GM12892 (cell line): ENCODE results near the gene STOX2.

ENCODE experiments used
- POLR2A ChIP-seq: IDR thresholded peaks from 2 replicates; pipeline ENCODE4 v1.6.1; 2011; ENCODE audit warnings: low read depth, low read length, control low read depth
- POLR2AphosphoS5 ChIP-seq: IDR thresholded peaks from 2 replicates; pipeline ENCODE4 v1.6.1; 2011; ENCODE audit warnings: low read depth, low read length, control low read depth

DNA sequence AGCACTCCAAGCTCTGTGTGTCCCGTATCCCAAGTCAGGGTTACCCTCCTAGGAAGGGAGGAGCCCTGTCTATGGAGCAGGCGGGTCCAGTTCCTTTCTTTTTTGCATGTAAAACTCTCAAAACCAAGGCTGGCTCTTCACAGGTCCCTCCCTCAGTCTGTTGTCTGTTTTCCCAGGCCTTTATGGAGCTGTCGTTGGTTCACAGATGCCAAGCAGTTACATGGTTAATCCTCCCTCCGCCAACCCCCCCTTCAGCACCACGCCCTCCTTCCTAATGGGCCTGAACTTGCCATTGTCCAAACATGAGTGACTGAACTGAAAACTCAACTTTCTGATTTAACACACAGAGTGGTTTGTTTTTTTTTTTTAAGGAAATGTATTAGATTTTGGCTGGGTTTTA, 148.3 kb downstream of the STOX2 start:
- TF ChIP-seq POLR2AphosphoS5: no peak
- no peak for TF ChIP-seq POLR2A
